Astrocyte (in vitro differentiated cells and primary cell): ENCODE results near the gene HTN3. TPM values are rescaled to one million over a fixed set of nuclear protein-coding genes. Genes with fewer than 3 reads are reported as not detected.

ENCODE experiments used
- DNase-seq: peaks from one replicate; pipeline ENCODE4 v3.0.0-alpha.2; 2010; ENCODE audit warnings: low read depth
- FAIRE-seq: peaks from 2 replicates; lab custom pipeline; 2011; peaks lifted over from hg19 to GRCh38; lab: Jason Lieb, UNC
- H2AFZ ChIP-seq: 2 replicates; pipeline ENCODE4 v1.6.0; 2012; ENCODE audit warnings: low read depth, low read length, inconsistent platforms
- H3K27ac ChIP-seq: 2 replicates; pipeline ENCODE4 v1.5.1; 2011; ENCODE audit warnings: low read depth, low read length, inconsistent platforms
- H3K27me3 ChIP-seq: 2 replicates; pipeline ENCODE4 v1.6.0; 2011; ENCODE audit warnings: low read length, inconsistent platforms; ENCODE audit not compliant: insufficient read depth
- H3K36me3 ChIP-seq: 2 replicates; pipeline ENCODE4 v1.5.1; 2011; ENCODE audit warnings: low read length, inconsistent platforms; ENCODE audit not compliant: insufficient read depth
- H3K4me1 ChIP-seq: 2 replicates; pipeline ENCODE4 v1.5.1; 2011; ENCODE audit warnings: low read length, inconsistent platforms; ENCODE audit not compliant: insufficient read depth
- H3K4me2 ChIP-seq: 2 replicates; pipeline ENCODE4 v1.6.0; 2012; ENCODE audit warnings: low read length, inconsistent platforms
- H3K4me3 ChIP-seq: 2 replicates; pipeline ENCODE4 v1.5.1; 2011; ENCODE audit warnings: low read depth, mild to moderate bottlenecking, low read length, inconsistent platforms; ENCODE audit not compliant: insufficient read depth
- H3K79me2 ChIP-seq: 2 replicates; pipeline ENCODE4 v1.6.0; 2012; ENCODE audit warnings: mild to moderate bottlenecking, low read length, inconsistent platforms; ENCODE audit not compliant: insufficient read depth
- H3K9ac ChIP-seq: 2 replicates; pipeline ENCODE4 v1.6.0; 2012; ENCODE audit warnings: mild to moderate bottlenecking, low read length, inconsistent platforms
- H3K9me3 ChIP-seq: 2 replicates; pipeline ENCODE4 v1.5.1; 2012; ENCODE audit warnings: low read depth, mild to moderate bottlenecking, low read length, inconsistent platforms; ENCODE audit not compliant: insufficient read depth
- H4K20me1 ChIP-seq: 2 replicates; pipeline ENCODE4 v1.6.0; 2012; ENCODE audit warnings: low read length, inconsistent platforms; ENCODE audit not compliant: insufficient read depth
- H3K27ac Mint-ChIP-seq: one replicate; pipeline ENCODE4 v1.8.0; 2021; ENCODE audit warnings: mild to moderate bottlenecking, mixed read lengths; ENCODE audit not compliant: unreplicated experiment
- H3K27me3 Mint-ChIP-seq: one replicate; pipeline ENCODE4 v1.8.0; 2021; ENCODE audit warnings: low read depth, mixed read lengths; ENCODE audit not compliant: unreplicated experiment
- H3K36me3 Mint-ChIP-seq: one replicate; pipeline ENCODE4 v1.8.0; 2021; ENCODE audit warnings: low read depth, mixed read lengths; ENCODE audit not compliant: unreplicated experiment
- H3K4me1 Mint-ChIP-seq: one replicate; pipeline ENCODE4 v1.8.0; 2021; ENCODE audit warnings: low read depth, mixed read lengths; ENCODE audit not compliant: unreplicated experiment
- H3K4me3 Mint-ChIP-seq: one replicate; pipeline ENCODE4 v1.8.0; 2021; ENCODE audit warnings: mild to moderate bottlenecking, moderate library complexity, mixed read lengths; ENCODE audit not compliant: unreplicated experiment
- H3K9me3 Mint-ChIP-seq: one replicate; pipeline ENCODE4 v1.8.0; 2021; ENCODE audit warnings: mild to moderate bottlenecking, mixed read lengths; ENCODE audit not compliant: unreplicated experiment
- EZH2 ChIP-seq: IDR thresholded peaks from 2 replicates; pipeline ENCODE4 v1.6.1; 2012; ENCODE audit warnings: mild to moderate bottlenecking, low read length, inconsistent platforms; ENCODE audit not compliant: insufficient read depth
- total RNA-seq: library from RNA; stranded (reverse); gene quantifications from 2 replicates; pipeline ENCODE4 v1.2.1, GENCODE V29; 2021
- TF ChIP-seq, protein P1 (sequence below): IDR thresholded peaks from 2 replicates; pipeline ENCODE4 v1.5.1; 2011; ENCODE audit warnings: low read depth, mild to moderate bottlenecking, inconsistent platforms, low read length, moderate library complexity; ENCODE audit not compliant: insufficient read depth

HTN3 gene
- total RNA-seq, 1 donor from 2014 or later, result not detected

DNA sequence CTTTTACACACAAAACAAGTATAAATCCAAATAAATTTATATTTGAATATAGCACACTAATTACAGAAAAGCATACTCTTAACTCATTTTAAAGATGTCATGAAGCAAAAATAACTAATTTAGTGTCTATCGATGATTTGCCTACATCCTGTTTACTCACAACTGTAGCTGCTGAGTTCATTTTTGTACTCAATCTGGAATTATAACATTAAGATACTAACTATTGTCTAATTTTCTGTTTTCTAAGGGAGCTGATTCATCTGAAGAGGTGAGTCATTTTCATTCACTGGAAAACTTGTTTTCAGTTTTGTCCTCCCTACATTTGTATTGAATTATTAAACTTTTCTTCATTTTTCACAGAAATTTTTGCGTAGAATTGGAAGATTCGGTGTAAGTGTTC, 28.8 kb upstream of the HTN3 start:
- Histone ChIP-seq H3K4me3 (no peak overlapping the region), H3K79me2 (no peaks in the 10 kb centered on the region), H3K4me2 (no peak overlapping the region), H3K36me3 (no peaks in the 10 kb centered on the region), H4K20me1 (no peaks in the 10 kb centered on the region), H2AFZ (no peak overlapping the region), H3K27ac (no peak overlapping the region), H3K27me3 (no peaks in the 10 kb centered on the region), H3K9me3 (no peaks in the 10 kb centered on the region), H3K4me1 (no peaks in the 10 kb centered on the region), H3K9ac (no peak overlapping the region)
- no peaks in the 10 kb centered on the region for H3K4me1 Mint-ChIP-seq
- no peak overlapping the region for H3K4me3 Mint-ChIP-seq
- H3K9me3 Mint-ChIP-seq, result no peaks in the 10 kb centered on the region
- TF ChIP-seq EZH2, result no peak
- TF ChIP-seq, protein P1, sequence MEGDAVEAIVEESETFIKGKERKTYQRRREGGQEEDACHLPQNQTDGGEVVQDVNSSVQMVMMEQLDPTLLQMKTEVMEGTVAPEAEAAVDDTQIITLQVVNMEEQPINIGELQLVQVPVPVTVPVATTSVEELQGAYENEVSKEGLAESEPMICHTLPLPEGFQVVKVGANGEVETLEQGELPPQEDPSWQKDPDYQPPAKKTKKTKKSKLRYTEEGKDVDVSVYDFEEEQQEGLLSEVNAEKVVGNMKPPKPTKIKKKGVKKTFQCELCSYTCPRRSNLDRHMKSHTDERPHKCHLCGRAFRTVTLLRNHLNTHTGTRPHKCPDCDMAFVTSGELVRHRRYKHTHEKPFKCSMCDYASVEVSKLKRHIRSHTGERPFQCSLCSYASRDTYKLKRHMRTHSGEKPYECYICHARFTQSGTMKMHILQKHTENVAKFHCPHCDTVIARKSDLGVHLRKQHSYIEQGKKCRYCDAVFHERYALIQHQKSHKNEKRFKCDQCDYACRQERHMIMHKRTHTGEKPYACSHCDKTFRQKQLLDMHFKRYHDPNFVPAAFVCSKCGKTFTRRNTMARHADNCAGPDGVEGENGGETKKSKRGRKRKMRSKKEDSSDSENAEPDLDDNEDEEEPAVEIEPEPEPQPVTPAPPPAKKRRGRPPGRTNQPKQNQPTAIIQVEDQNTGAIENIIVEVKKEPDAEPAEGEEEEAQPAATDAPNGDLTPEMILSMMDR, result no peak
- FAIRE-seq (no peak), DNase-seq (peak; percentile 4)
- H3K27ac Mint-ChIP-seq, result no peak overlapping the region
- H3K36me3 Mint-ChIP-seq, result no peaks in the 10 kb centered on the region
- no peaks in the 10 kb centered on the region for H3K27me3 Mint-ChIP-seq

DNA sequence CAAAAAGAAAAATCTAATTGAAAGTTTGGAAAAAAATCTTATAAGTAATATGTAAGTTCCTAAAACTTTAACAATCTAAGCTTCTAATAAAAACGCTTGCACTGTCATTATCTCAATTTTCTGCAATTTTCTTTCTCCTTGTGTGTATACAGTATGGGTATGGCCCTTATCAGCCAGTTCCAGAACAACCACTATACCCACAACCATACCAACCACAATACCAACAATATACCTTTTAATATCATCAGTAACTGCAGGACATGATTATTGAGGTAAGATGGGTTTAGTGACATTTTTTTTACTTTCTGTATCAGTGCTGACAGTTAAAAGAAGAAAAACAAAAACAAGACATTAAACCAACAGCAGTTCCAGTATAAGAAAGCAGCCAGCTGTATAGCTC, 27.5 kb upstream of the HTN3 start:
- Histone ChIP-seq H3K79me2 (no peaks in the 10 kb centered on the region), H3K9me3 (no peaks in the 10 kb centered on the region), H3K9ac (no peak overlapping the region), H3K27me3 (no peaks in the 10 kb centered on the region), H4K20me1 (no peaks in the 10 kb centered on the region), H3K27ac (no peak overlapping the region), H3K4me1 (no peaks in the 10 kb centered on the region), H2AFZ (no peak overlapping the region), H3K4me3 (no peak overlapping the region), H3K4me2 (no peak overlapping the region), H3K36me3 (no peaks in the 10 kb centered on the region)
- Mint-ChIP-seq H3K36me3 (no peaks in the 10 kb centered on the region), H3K9me3 (no peaks in the 10 kb centered on the region), H3K4me1 (no peaks in the 10 kb centered on the region), H3K27me3 (no peaks in the 10 kb centered on the region), H3K4me3 (no peak overlapping the region), H3K27ac (no peak overlapping the region)
- DNase-seq (no peak), FAIRE-seq (no peak)
- TF ChIP-seq, protein P1, result no peak
- no peak for TF ChIP-seq EZH2

DNA sequence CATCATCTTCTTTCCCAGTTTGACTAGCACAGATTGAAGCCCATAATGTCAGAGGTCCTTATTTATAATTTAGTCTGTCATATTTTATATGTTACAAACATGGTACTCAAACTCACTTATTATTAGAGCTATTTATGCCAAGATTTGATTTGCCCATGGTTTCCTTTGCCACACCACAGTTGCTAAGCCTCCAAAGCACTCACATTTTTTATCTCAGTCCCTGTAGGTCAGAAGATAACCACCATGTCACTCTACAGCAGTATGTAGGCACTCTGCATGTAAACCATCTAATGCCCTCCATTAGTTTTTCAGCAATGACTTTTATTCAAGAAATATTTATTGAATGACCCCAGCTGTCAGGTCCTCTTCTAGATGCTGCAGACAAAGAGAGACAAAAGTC, 25.8 kb upstream of the HTN3 start:
- no peak for FAIRE-seq

More for the DNA sequence above, 25.8 kb upstream of the HTN3 start:
- no peaks in the 10 kb centered on the region for H3K4me1 Mint-ChIP-seq
- H3K27ac ChIP-seq, result no peak overlapping the region
- H3K4me3 ChIP-seq, result no peak overlapping the region
- no peak overlapping the region for H3K4me2 ChIP-seq
- H3K27me3 Mint-ChIP-seq, result no peaks in the 10 kb centered on the region
- H3K36me3 ChIP-seq, result no peaks in the 10 kb centered on the region
- H3K27ac Mint-ChIP-seq, result no peak overlapping the region
- no peaks in the 10 kb centered on the region for H3K4me1 ChIP-seq
- no peak overlapping the region for H3K4me3 Mint-ChIP-seq
- no peaks in the 10 kb centered on the region for H3K79me2 ChIP-seq
- TF ChIP-seq, protein P1, result no peak
- no peak for TF ChIP-seq EZH2
- no peaks in the 10 kb centered on the region for H3K36me3 Mint-ChIP-seq
- no peaks in the 10 kb centered on the region for H3K9me3 Mint-ChIP-seq
- H4K20me1 ChIP-seq, result no peaks in the 10 kb centered on the region
- H3K9ac ChIP-seq, result no peak overlapping the region
- no peaks in the 10 kb centered on the region for H3K9me3 ChIP-seq
- no peaks in the 10 kb centered on the region for H3K27me3 ChIP-seq
- DNase-seq, result no peak
- H2AFZ ChIP-seq, result no peak overlapping the region
